ENCODE measurements around the gene ATF5. TPM values are rescaled to one million over a fixed set of nuclear protein-coding genes. Genes with fewer than 3 reads are reported as not detected.

The ATF5 gene
- total and polyA plus RNA-seq, 10 of the 15 experiments (the other 5 are each of a cell fraction or from before 2014, with no cell fraction given) = 9.1 to 133 (median 24.0) TPM

GRCh38 chr19:49929611-49930482, 842 bp downstream of the ATF5 start (continued):
- no peak for TF ChIP-seq EZH2 (IDR thresholded peaks at IDR 0.05; ENCODE audit: borderline replicate concordance, control insufficient read depth, low read depth, low read length)
- TF ChIP-seq CBX5 (IDR thresholded peaks at IDR 0.05; ENCODE audit: low read depth) = no peak
- no peak for TF ChIP-seq SMC3 (IDR thresholded peaks at IDR 0.05; ENCODE audit: borderline replicate concordance, low read length)
- TF ChIP-seq ATF7 (IDR thresholded peaks at IDR 0.05; ENCODE audit: low read depth) = no peak
- no peak for TF ChIP-seq ZZZ3 (IDR thresholded peaks at IDR 0.05; ENCODE audit: control insufficient read depth, insufficient read length, low read depth)
- TF ChIP-seq RAD51 (IDR thresholded peaks at IDR 0.05) = no peak
- no peak; the same call in 1 of the 2 replicates for TF ChIP-seq STAT1 (conservative IDR thresholded peaks at IDR 0.05)
- TF ChIP-seq SREBF1 (IDR thresholded peaks at IDR 0.05; ENCODE audit: low read length) = no peak
- no peak for TF ChIP-seq RBBP5 (conservative IDR thresholded peaks at IDR 0.05)
- TF ChIP-seq RUNX3 (IDR thresholded peaks at IDR 0.05; ENCODE audit: low read length) = 0 out of 2 replicates have a peak, but pooled peaks have one; percentile 19
- TF ChIP-seq FOXM1 (IDR thresholded peaks at IDR 0.05; ENCODE audit: low read depth, low read length) = no peak
- TF ChIP-seq RFX5 (IDR thresholded peaks at IDR 0.05; ENCODE audit: low read depth, low read length) = no peak
- TF ChIP-seq PKNOX1 (IDR thresholded peaks at IDR 0.05) = peak; percentile 98
- TF ChIP-seq NBN (IDR thresholded peaks at IDR 0.05) = no peak; the same call in 1 of the 2 replicates
- no peak for TF ChIP-seq FOXK2 (IDR thresholded peaks at IDR 0.05)
- no peak for TF ChIP-seq CREM (IDR thresholded peaks at IDR 0.05; ENCODE audit: low read depth)
- no peak for TF ChIP-seq E2F4 (IDR thresholded peaks at IDR 0.05; ENCODE audit: low read depth, low read length)
- no peak for TF ChIP-seq BCL11A (IDR thresholded peaks at IDR 0.05; ENCODE audit: low read depth, low read length)
- no peak for TF ChIP-seq USF1 (IDR thresholded peaks at IDR 0.05; ENCODE audit: borderline replicate concordance, extremely low read length, insufficient read depth, low read depth, low read length)
- no peak for TF ChIP-seq KDM1A (IDR thresholded peaks at IDR 0.05; ENCODE audit: borderline replicate concordance)
- TF ChIP-seq ZBTB4 (CRISPR knock-in tag; IDR thresholded peaks at IDR 0.05) = 0 out of 2 replicates have a peak, but pooled peaks have one; percentile 47
- TF ChIP-seq TBL1XR1 (IDR thresholded peaks at IDR 0.05; ENCODE audit: low read depth, low read length) = 0 out of 2 replicates have a peak, but pooled peaks have one; percentile 72
- TF ChIP-seq GABPA (IDR thresholded peaks at IDR 0.05; ENCODE audit: low read depth) = no peak
- TF ChIP-seq BCL3 (IDR thresholded peaks at IDR 0.05; ENCODE audit: borderline replicate concordance, insufficient read depth, low read depth, low read length, poor library complexity, severe bottlenecking) = no peak
